Parathyroid adenoma (tissue), 2 donors: ENCODE measurements around the gene APBA1.
"Not testable (repeated sequence)": the region's sequence is repeated elsewhere in the genome, so short reads cannot be mapped to it uniquely, and the experiment has no call there.

ENCODE experiments used
- H2AFZ ChIP-seq: fragments of 300-600 bp; sonication (generic); one replicate; pipeline ENCODE4 v1.7.0; 2017; ENCODE audit warnings: antibody characterized with exemption, mild to moderate bottlenecking
- H3K27ac ChIP-seq: fragments of 300-600 bp; sonication (generic); one replicate; pipeline ENCODE4 v1.7.0; 2017
- H3K27me3 ChIP-seq: fragments of 300-600 bp; sonication (generic); one replicate; pipeline ENCODE4 v1.7.0; 2017; ENCODE audit warnings: low read length; ENCODE audit not compliant: control insufficient read depth, insufficient read depth
- H3K36me3 ChIP-seq: fragments of 300-600 bp; sonication (generic); one replicate; pipeline ENCODE4 v1.7.0; 2017; ENCODE audit warnings: low read length; ENCODE audit not compliant: control insufficient read depth, insufficient read depth
- H3K4me1 ChIP-seq: fragments of 300-600 bp; sonication (generic); one replicate; pipeline ENCODE4 v1.7.0; 2017; ENCODE audit warnings: control low read depth
- H3K4me2 ChIP-seq: fragments of 300-600 bp; sonication (generic); one replicate; pipeline ENCODE4 v1.7.0; 2017; ENCODE audit warnings: low read length
- H3K4me3 ChIP-seq: fragments of 300-600 bp; sonication (generic); one replicate; pipeline ENCODE4 v1.7.0; 2017; ENCODE audit warnings: low read depth, low read length
- H3K79me2 ChIP-seq: fragments of 300-600 bp; sonication (generic); one replicate; pipeline ENCODE4 v1.7.0; 2017; ENCODE audit warnings: control low read depth
- H3K9ac ChIP-seq: fragments of 300-600 bp; sonication (generic); one replicate; pipeline ENCODE4 v1.7.0; 2017; ENCODE audit warnings: mild to moderate bottlenecking
- H3K9me3 ChIP-seq: fragments of 300-600 bp; sonication (generic); one replicate; pipeline ENCODE4 v1.7.0; 2017; ENCODE audit warnings: low read length; ENCODE audit not compliant: control insufficient read depth
- CTCF ChIP-seq: fragments of 300-600 bp; sonication (generic); IDR thresholded peaks from one replicate; pipeline ENCODE4 v1.7.0; 2017; ENCODE audit warnings: antibody characterized with exemption, mild to moderate bottlenecking
- donor health status: primary hyperparathyroidism.

Gene APBA1

DNA sequence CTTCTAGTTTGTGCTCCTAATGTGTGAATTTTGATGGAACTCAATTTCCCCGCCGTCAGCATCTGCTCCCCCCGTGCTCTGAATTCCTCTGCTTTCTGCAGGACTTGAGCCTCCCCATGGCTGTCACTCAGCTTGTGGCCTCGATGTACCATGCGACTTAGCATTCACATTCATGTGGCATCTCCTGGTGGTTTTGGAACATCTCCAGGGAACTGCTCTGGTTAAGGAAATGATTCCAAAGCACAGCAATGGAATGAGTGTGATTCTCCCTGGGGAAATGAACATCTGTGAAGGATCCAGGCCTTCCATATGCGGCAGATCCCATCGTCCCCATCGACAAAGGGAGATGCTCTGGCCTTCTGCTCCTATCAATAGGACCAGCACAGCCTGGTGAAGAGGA lies 228.2 kb downstream of the APBA1 start:
- Histone ChIP-seq H3K9ac (no peak overlapping the region), H3K36me3 (no peaks in the 10 kb centered on the region), H3K27me3 (no peaks in the 10 kb centered on the region), H3K4me2 (no peak overlapping the region), H3K27ac (no peak overlapping the region), H2AFZ (no peak overlapping the region), H3K4me3 (no peak overlapping the region), H3K4me1 (no peaks in the 10 kb centered on the region), H3K9me3 (no peaks in the 10 kb centered on the region), H3K79me2 (no peaks in the 10 kb centered on the region)
- no peak for TF ChIP-seq CTCF

- no peak overlapping the region for H3K4me2 ChIP-seq
- H3K9ac ChIP-seq, result no peak overlapping the region
- no peaks in the 10 kb centered on the region for H3K27me3 ChIP-seq
- H3K4me1 ChIP-seq, result no peaks in the 10 kb centered on the region
- no peak overlapping the region for H3K4me3 ChIP-seq
- no peak for TF ChIP-seq CTCF
- no peaks in the 10 kb centered on the region for H3K79me2 ChIP-seq
- no peaks in the 10 kb centered on the region for H3K9me3 ChIP-seq
- no peak overlapping the region for H3K27ac ChIP-seq
- no peaks in the 10 kb centered on the region for H3K36me3 ChIP-seq
- H2AFZ ChIP-seq, result no peak overlapping the region
Observed at GRCh38 chr9:69443178-69443577, 229.0 kb downstream of the APBA1 start.

GRCh38 chr9:69442486-69442885 lies 229.7 kb downstream of the APBA1 start:
- TF ChIP-seq CTCF, result no peak
- H3K79me2 ChIP-seq, result no peaks in the 10 kb centered on the region

GRCh38 chr9:69440254-69440955 lies 231.8 kb downstream of the APBA1 start:
- not testable (repeated sequence) for H2AFZ ChIP-seq, H3K4me1 ChIP-seq, H3K4me2 ChIP-seq, H3K27me3 ChIP-seq, H3K79me2 ChIP-seq, H3K4me3 ChIP-seq, H3K36me3 ChIP-seq, H3K9me3 ChIP-seq, H3K9ac ChIP-seq, H3K27ac ChIP-seq

More at GRCh38 chr9:69442486-69442885, 229.7 kb downstream of the APBA1 start:
- Histone ChIP-seq H3K27me3 (no peaks in the 10 kb centered on the region), H3K36me3 (no peaks in the 10 kb centered on the region), H3K4me3 (no peak overlapping the region), H3K4me1 (no peaks in the 10 kb centered on the region), H3K4me2 (no peak overlapping the region), H3K27ac (no peak overlapping the region), H2AFZ (no peak overlapping the region), H3K9ac (no peak overlapping the region), H3K9me3 (no peaks in the 10 kb centered on the region)

DNA sequence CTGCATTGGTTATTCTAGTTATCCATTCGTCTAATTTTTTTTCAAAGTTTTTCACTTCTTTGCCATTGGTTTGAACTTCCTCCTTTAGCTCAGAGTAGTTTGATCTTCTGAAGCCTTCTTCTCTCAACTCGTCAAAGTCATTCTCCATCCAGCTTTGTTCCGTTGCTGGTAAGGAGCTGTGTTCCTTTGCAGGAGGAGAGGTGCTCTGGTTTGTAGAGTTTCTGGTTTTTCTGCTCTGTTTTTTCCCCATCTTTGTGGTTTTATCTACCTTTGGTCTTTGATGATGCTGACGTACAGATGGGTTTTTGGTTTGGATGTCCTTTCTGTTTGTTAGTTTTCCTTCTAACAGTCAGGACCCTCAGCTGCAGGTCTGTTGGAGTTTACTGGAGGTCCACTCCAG lies 232.5 kb downstream of the APBA1 start:
- not testable (repeated sequence) for H3K9ac ChIP-seq, H3K4me3 ChIP-seq

GRCh38 chr9:69433968-69434367 lies 238.2 kb downstream of the APBA1 start:
- no peaks in the 10 kb centered on the region for H3K4me1 ChIP-seq

More for the DNA sequence above, 232.5 kb downstream of the APBA1 start:
- H3K9me3 ChIP-seq, H3K27me3 ChIP-seq, H3K79me2 ChIP-seq, H3K4me1 ChIP-seq, H3K36me3 ChIP-seq, H3K27ac ChIP-seq, H3K4me2 ChIP-seq, H2AFZ ChIP-seq: not testable (repeated sequence)

More at GRCh38 chr9:69433968-69434367, 238.2 kb downstream of the APBA1 start:
- TF ChIP-seq CTCF, result no peak
- Histone ChIP-seq H2AFZ (no peak overlapping the region), H3K27me3 (no peaks in the 10 kb centered on the region), H3K27ac (no peak overlapping the region), H3K36me3 (no peaks in the 10 kb centered on the region), H3K4me2 (no peak overlapping the region), H3K9ac (no peak overlapping the region), H3K9me3 (no peaks in the 10 kb centered on the region), H3K4me3 (no peak overlapping the region), H3K79me2 (no peaks in the 10 kb centered on the region)
